Stimulated activated CD4-positive, alpha-beta T cell treated with anti-CD3 and anti-CD28 coated beads, Interleukin-12 subunit alpha, Interleukin-12 subunit beta, amount 100 ng/mL, for 48 hours (primary cell): ENCODE measurements around the gene NFIA.
"Not testable (repeated sequence)": the region's sequence is repeated elsewhere in the genome, so short reads cannot be mapped to it uniquely, and the experiment has no call there.

ENCODE experiments used
- DNase-seq, 3 donors: peaks; one replicate each; pipeline ENCODE4 v3.0.0-alpha.2; 2020; ENCODE audit warnings: low read depth in 2 of 3, low spot score in 1 of 3

Gene NFIA

DNA sequence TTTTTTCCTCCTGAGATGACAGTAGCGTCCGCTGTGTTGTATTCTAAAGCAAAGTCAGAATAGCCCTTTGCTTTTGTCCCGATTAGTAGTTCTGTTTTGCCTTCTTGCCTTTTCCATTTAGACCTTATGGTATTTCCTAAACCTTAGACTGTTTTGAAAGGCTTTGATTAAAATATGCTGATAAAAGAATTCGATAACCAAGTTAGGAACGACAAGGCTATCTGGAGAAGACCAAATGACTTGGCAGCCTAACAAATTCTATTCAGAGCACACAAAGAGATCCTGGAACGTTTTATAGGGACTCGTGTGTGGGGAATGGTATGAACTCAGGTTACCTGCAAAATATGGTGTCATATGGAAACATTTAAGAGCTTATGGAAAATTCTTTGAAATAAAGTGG, 42.9 kb downstream of the NFIA start:
- no peak for DNase-seq

DNA sequence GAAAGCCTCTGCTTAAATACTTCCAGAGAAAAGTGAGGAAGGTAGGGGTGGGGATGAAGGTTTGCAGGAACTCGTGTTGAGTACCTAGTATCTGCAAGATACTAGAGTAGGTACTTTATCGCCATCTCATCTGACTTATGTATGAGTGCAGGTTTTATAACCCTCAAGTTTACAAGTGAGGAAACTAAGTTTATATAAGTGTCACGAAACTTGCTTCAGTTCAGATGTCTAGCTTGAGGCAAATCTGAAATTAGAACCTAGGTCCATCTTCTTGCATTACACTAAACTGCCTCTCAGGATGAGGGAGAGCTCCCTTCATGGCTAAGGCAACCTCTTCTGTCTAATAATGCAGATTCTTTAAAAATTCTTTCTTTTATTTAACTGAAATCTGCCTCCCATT, 43.5 kb downstream of the NFIA start:
- no peak for DNase-seq

DNA sequence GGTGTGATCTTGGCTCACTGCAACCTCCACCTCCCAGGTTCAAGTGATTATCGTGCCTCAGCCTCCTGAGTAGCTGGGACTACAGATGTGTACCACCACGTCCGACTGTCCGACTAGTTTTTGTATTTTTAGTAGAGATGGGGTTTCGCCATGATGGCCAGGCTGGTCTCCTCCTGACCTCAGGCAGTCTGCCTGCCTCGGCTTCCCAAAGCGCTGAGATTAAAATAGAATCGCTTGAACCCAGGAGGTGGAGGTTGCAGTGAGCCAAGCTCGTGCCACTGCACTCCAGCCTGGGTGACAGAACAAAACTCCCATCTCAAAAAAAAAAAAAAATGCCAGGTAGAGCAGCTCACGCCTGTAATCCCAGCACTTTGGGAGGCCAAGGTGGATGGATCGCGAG, 44.5 kb downstream of the NFIA start:
- DNase-seq, result not testable (repeated sequence)

DNA sequence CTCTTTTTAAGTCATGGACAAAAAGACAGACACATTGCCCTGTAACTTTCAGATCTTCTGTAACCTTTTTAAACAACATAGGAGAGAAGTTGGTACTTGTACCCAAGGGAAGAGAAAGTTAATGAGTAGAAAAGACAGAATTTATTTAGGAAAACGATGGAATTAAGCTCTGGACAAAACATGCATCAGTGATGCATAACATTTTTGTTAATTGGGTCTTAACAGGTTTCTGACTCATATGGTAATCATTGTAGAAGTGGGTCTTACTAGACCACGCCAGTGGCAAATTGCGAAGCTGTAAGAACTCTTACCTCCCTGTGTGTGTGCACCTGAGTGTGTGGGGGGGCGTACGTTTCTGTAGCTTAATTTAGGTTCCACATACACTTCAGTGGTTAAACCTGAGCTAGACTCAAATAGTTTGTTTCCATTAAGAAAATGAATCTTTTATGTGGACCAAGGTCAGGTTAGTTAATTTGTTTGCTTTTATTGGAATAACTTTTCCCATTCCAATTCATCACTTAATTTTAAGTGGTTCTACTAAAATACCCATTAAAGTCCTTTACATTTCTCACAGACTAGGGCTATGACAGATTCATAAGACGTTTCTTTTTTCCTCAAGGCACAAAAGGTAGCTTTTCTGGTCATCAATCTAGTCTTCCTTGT, 48.1 kb downstream of the NFIA start:
- no peak for DNase-seq

DNA sequence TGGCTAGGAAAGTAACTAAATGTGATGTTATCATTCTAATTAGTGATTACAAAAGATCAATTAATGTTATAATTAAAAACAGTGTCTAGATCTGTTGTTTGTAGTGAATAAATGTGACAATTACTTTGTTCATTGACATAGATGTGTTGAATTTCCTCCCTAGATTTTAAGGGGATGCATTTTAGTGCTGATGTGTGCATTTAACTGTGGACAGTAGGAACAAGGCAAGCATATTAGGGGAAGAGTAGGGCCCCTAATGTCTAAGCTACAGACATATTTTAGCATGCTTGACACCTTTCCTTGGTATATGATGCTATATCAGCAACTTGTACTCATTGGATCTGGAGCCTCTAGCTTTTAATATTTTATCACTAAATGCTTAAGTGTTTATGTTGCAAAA, 48.9 kb downstream of the NFIA start:
- no peak for DNase-seq

DNA sequence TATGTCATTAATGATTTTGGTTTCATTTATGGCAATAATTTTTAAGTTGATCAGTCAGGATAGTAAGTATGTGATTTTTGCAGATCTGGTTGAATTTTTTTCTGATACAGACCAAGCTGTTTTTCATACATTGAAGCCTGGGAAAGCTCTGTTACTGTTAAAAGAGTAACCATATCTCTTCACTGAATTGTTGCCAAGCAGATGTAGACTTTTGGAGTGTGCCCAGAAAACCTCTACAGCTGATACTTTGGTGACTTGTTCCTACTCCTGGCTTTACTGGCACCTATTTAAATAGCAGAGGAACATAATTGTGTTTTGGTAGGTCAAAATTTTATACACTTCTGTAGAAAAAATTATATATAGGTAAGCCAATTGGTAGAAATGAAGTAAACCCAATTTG, 49.4 kb downstream of the NFIA start:
- no peak for DNase-seq

DNA sequence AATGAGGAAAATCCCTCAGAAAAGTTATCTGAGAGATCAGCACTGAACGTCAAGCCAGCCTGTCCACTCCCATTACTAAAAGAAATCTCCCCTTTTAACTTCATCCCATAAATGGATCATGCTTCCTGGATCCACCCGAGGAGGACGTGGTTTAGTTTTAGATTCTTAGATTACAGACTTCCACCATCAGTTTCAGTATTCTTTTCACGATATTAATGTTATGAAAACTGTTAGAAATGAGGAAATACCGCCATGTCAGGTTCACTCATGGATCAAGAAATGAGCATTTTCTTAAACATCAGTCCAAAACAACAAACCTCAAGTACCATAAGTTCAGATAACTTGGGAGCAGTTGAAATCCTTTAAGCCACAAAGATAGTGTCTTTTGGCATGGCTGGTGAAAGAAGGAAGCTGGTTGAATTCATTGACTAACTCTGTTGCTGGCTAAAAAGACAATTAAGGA, 49.8 kb downstream of the NFIA start:
- DNase-seq, result no peak

DNA sequence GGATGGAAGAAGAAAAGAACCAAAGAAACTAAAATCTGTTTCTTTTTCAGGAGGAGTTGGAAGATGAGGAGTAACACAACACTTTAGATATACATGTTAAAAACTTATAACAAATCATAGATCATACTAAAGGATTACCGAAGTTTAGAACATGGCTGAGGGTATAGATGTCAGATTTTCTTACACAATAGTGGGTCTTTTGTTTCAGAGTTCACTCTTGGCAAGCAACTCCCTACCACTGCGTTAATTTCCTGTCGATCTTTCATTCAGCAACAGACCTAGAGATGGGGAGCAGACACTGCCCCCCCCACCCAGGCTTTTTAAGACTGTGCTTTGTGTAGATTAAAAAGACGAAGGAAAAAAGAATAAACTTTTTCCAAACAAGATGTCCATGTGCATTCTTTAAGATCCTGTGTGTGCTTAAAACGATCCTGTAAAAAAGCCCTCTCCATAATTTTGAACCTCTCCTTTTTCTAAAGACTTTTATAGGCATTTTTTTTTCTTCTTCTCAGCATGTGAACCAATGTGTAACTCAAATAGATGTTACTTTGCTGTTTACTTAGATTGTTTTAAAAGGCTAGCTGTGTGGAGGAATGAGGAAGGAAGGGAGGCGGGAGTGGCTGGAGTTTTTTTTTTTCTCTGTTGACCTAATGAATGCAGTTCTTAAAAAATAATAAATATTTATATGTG, 50.4 kb downstream of the NFIA start:
- DNase-seq, result no peak

DNA sequence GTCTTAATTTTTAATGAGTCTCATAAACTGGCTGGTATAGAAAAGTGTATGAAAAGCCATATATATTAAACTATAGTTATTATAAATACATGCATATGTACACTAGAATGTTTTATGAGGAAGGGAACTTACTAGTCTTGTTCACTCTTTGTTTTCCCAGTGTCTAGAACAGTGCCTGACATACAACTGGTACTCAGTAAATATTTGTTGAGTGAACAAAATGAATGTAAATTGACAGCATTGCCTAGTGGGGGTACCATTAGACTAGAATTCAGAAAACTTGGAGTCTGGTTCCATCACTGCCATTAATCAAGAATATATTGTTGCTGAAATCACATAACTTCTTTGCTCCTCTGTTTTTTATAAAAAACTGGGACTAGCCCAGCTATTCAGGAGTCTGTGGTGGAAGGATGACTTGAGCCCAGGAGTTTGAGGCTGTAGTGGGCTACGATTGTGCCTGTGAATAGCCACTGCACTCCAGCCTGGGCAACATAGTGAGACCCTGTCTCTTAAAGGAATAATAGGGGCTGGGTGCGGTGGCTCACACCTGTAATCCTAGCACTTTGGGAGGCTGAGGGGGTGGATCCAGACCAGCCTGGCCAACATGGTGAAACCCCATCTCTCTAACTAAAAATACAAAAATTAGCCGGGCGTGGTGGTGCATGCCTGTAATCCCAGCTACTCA, 51.1 kb downstream of the NFIA start:
- no peak for DNase-seq

DNA sequence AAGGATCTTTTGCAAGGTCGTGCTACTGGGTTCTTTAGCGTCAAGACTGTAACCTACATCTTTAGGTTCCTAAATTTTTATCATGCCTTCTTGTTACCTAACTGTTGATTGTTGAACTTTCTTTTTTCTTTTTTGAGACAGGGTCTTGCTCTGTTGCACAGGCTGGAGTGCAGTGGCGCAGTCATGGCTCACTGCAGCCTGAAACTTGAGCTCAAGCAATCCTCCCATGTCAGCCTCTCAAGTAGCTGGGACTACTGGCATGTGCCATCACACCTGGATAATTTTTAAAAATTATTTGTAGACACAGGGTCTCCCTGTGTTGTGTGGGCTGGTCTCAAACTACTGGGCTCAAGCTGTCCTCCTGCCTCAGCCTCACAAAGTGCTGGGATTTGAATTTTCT, 52.9 kb downstream of the NFIA start:
- no peak for DNase-seq

DNA sequence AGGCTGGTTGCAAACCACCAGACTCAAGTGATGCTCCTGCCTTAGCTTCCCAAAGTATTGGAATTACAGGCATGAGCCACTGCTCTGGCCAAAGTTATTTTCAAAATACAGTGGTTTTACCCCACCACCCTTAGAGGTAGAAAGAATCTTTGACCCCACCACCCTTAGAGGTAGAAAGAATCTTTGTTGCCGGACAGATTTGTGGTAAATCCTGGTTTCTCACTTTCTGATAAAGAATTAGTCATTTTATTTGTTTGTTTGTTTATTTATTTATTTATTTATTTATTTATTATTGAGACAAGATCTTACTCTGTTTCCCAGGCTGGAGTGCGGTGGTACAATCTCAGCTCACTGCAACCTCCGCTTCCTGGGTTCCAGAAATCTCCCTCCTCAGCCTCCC, 55.9 kb downstream of the NFIA start:
- no peak for DNase-seq

DNA sequence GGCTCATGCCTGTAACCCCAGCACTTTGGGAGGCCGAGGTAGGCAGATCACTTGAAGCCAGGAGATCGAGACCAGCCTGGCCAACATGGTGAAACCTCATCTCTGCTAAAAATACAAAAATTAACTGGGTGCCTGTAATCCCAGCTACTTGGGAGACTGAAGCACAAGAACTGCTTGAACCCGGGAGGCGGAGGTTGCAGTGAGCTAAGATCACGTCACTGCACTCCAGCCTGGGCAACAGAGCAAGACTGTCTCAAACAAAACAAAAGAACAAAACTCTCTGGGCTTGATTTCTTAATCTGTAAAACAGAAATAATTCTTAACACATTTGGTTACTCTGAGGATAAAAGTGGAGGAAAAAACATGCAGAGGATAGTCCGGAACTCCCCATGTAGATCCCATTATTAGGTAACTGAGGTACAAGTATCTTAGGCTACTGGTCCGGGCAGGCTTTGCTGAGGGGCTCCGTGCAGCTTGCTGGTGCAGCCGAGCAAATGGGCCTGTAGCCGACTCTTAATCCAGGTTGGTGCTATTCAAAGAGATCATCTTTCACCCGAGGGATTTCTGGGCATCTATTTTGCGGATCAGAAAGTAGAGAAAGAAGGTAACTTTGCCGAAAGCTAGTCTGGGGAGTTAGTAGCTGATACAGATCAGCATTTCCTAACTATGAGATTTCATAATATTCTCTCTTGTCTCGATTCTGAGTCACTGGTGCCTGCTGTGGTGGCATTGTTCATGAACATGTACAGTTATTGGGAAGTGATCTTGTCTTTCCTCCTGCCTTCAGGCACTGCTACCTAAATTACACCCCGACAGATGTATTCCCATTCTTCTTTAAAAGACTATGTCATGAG, 56.8 kb downstream of the NFIA start:
- no peak for DNase-seq

DNA sequence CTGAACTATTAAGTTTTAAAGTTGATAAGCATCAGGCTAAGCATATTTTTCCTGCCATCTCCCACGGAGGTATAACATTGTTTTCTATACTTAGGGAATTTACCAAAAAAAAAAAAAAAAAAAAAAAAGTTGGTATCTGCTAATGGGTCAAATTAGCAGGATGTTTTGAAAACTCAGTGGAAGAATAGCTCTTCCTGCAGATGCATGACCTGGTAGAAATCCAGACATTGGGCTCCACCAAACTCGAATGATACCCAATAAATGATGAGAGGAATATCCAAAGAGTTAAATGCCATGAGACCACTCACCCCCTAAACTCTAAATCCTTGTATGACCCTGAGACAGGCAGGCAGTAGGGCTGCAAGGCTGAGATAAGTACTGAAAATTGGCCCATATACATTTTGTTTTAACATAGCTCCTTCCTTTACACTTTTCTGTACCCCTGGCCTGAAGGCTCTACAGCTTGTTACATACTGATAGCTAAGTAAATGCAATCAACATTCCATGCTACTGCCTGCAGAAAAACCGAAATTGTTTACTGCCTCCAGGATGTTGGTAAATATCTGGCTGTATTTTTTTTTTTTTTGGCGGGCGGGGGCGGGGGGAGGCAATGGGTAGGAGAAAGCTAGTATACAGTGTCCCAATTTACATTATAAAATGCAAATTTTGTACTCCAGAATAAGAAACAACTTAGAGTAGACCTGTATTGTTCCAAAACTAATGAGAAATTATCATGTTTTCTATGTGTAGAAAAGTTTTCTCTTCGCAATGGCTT, 57.6 kb downstream of the NFIA start:
- DNase-seq, result no peak

DNA sequence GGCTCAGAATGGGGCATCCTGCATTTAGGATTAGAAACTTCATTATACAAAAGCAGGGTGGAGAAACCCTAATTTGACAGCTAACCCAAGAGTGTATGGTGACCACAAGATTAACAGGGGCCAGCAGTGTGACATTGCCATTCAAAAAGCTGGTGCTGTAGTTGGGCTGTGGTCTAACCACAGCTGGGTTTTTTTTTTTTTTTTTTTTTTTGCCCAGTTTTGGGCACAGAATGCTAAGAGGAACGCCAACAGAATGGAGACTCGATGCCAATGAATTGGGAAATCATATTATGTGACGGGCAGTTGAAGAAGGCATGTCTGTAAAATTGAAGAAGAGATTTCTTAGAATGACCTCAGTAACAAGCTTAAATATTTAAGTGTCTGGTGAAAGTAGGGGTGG, 58.4 kb downstream of the NFIA start:
- DNase-seq, result no peak

DNA sequence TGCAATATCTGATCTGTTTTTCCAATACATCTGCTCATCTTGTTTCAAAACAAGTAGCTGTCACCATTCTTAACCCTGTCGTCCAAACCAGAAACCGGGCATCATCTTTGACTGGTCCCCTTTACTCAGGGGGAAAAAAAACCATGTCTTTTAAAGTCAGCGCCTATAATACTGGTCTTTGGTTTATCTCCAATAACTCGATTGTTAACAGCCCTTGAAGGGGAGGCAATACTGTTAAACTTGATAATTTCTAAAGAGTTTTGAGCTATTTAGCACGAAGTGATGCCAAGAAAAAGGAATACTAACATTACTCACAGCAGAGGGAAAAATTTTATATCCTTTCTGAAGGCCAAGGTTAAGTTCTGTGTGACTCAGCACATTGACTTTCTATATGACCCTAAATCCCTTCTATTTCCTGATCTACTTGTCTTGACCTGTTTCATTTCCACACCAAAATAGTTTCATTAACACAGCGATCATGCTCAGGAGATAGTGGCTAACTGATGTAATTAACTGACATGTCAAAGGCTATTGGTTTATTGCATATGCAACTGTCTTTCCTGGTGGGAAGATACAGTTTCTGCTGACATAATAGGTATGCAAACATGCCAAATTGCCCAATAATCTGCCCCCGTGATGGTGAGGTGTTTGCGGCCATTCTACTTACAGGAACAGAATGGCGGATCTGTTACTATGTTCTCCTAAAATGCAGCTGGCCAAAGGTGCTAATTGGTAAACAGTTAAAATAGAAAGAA, 59.1 kb downstream of the NFIA start:
- DNase-seq, result no peak

DNA sequence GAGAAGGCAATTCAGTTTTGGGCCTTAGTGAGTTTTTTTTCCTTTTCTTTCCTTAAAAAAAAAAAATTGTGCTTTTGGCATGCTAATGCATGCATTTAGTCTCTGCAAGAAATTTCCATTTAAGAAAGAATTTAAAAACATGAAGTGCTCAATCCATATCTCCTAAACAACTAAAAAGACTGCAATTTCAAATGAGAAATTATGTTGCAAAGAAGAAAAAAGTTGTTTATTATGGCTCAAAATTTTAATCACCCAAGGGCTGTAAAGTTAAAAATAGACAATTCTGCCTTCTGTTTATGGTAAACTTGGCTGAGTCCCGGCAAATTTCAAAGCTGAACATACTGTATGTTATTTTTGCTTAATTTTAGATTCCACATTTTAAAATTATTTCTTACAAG, 59.7 kb downstream of the NFIA start:
- no peak for DNase-seq

DNA sequence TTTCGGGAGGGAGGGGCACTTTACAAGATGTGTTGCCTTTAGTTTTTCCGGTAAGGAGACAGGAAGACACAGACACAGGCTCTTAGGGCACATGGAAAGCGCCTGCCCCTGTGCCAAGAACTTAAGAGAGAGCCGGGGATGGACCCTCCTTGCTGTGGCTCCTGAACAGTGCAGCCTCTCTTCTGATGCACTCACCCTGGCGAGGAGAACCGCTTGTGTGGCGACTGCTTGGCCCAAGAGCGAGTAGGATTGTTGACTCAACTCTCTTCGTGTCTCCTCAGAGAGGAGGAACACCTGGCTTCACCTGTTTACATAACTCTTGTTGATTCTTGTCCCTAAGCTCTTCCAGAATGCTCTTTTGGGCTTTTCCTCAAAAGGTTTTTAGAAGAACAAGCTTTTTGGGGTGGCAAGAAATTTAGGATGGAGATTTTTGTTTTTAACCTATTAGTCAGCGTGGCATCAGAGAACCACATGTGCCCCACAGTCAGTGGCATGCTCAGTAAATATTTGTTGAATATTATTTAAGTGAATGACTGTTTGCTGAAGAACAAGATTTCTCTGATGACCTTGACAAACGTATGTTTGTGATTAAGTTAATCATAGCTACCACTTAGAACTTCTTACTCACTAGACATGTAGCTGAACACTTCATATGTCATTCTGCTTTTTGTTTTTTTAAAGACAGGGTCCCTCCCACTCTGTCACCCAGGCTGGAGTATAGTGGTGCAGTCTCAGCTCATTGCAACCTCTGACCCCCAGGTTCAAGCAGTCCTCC, 60.6 kb downstream of the NFIA start:
- no peak for DNase-seq

DNA sequence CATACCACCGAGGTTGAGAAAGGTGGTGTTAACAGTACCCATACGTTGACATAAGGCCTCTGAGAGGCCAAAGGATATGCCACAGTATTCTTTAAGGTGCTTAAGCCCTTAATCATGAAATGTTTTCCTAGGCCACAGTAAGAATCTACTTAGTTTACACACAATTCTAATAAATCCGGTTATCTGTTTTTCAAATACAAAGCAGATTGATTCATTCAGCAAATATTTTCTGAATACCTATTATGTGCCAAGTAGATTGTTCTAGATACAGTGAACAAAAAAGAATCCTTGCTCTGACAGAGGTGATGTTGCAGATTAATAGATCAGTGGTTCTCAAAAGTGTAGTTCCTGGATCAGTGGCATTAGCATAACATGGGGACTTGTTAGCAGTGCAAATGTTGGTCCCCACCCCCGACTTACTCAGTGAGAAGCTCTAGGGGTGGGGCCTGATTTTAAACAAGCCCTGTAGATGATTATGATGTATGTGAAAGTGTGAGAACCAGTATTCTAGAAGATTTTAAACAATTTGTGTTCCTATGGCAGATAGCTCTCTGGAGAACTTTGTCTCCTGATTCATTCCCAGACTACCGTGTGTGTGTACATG, 61.6 kb downstream of the NFIA start:
- DNase-seq, result no peak
